RPMI8226 (cell line): ENCODE measurements around the gene RGL2.
"Not testable (repeated sequence)": the region's sequence is repeated elsewhere in the genome, so short reads cannot be mapped to it uniquely, and the experiment has no call there.

Experiments
- DNase-seq: peaks from one replicate; pipeline ENCODE4 v3.0.0-alpha.2; 2015

The RGL2 gene

GRCh38 chr6:33289784-33290315, 8.9 kb downstream of the RGL2 start:
- DNase-seq = no peak

- DNase-seq = peak; percentile 87
Measured at GRCh38 chr6:33288921-33289783, 9.6 kb downstream of the RGL2 start, which contains the start of the genes PFDN6 and WDR46. Gene PFDN6, plus strand, starts transcription at chr6:33289601. Its CDS starts 256 bp downstream, at chr6:33289857. Gene WDR46, minus strand, starts transcription at chr6:33289239. Its CDS starts 69 bp downstream, at chr6:33289170.

- DNase-seq = no peak
Measured at GRCh38 chr6:33288141-33288920, 10.4 kb downstream of the RGL2 start.

GRCh38 chr6:33286946-33287914, 11.5 kb downstream of the RGL2 start:
- DNase-seq = no peak

GRCh38 chr6:33285214-33285613, 13.5 kb downstream of the RGL2 start:
- DNase-seq = not testable (repeated sequence)

- no peak for DNase-seq
Measured at GRCh38 chr6:33280539-33280938, 18.2 kb downstream of the RGL2 start.

- DNase-seq = peak; percentile 61
Measured at GRCh38 chr6:33279971-33280511, 18.7 kb downstream of the RGL2 start.

GRCh38 chr6:33279257-33279695, 19.5 kb downstream of the RGL2 start:
- no peak for DNase-seq

- DNase-seq = no peak
Measured at GRCh38 chr6:33278810-33279209, 19.9 kb downstream of the RGL2 start.

GRCh38 chr6:33278392-33278741, 20.4 kb downstream of the RGL2 start:
- DNase-seq = no peak

GRCh38 chr6:33277663-33278391, 20.9 kb downstream of the RGL2 start:
- DNase-seq = peak; percentile 35

GRCh38 chr6:33276864-33277662, 21.7 kb downstream of the RGL2 start, which contains the start of gene B3GALT4:
Gene B3GALT4, plus strand, starts transcription at chr6:33277123. Its CDS starts 297 bp downstream, at chr6:33277420.
- peak; percentile 72 for DNase-seq

GRCh38 chr6:33276581-33276863, 22.2 kb downstream of the RGL2 start:
- DNase-seq = no peak

- not testable (repeated sequence) for DNase-seq
Measured at GRCh38 chr6:33275795-33276580, 22.8 kb downstream of the RGL2 start.

- DNase-seq = no peak
Measured at GRCh38 chr6:33273924-33274902, 24.5 kb downstream of the RGL2 start.

GRCh38 chr6:33273129-33273923, 25.4 kb downstream of the RGL2 start:
- no peak for DNase-seq
